K562 (cell line): Measurements from ENCODE around the gene POMP. TPM values are rescaled to one million over a fixed set of nuclear protein-coding genes. Genes with fewer than 3 reads are reported as not detected.

Experiments
- ATAC-seq: fragments of 200-7000 bp; cut with Tn5 transposase; 3 replicates; pipeline ENCODE4 v1.9.1; 2020; ENCODE audit warnings: moderate library complexity
- BruUV-seq: library from RNA; stranded (reverse); fragments of 400-500 nt; replicated peaks from 2 replicates; lab custom pipeline; 2021; lab: Mats Ljungman, UMichigan
- CTCF ChIA-PET: fragments of 300-600 bp; formaldehyde crosslinking; extraction: SDS; loops from one replicate; lab custom pipeline; 2021; ENCODE audit warnings: low intra/inter-chr PET ratio; lab: Yijun Ruan, JAX
- POLR2A ChIA-PET: fragments of 300-600, 350-650 bp; sonication (Branson Sonifier 250); formaldehyde crosslinking; extraction: SDS; loops from one replicate; lab custom pipeline; 2021; ENCODE audit warnings: antibody characterized with exemption, inconsistent platforms; lab: Yijun Ruan, JAX
- DNase-seq, 4 experiments: peaks; one replicate each; pipeline versions ENCODE4 v3.0.0 to v3.0.0-alpha.2; 2011 to 2018; ENCODE audit warnings: low spot score in 3 of 4, mixed read lengths in 3 of 4; ENCODE audit errors: extremely low read depth in 1 of 4
- FAIRE-seq: peaks from 2 replicates; lab custom pipeline; 2011; peaks lifted over from hg19 to GRCh38; lab: Jason Lieb, UNC
- H2AFZ ChIP-seq: 2 replicates; pipeline ENCODE4 v1.6.0; 2011; ENCODE audit warnings: low read depth, low read length, control low read depth, inconsistent platforms
- H3K27ac ChIP-seq: fragments of 200-600 bp; 3 replicates; pipeline ENCODE4 v1.8.0; 2011; ENCODE audit warnings: low read depth, mild to moderate bottlenecking, control low read depth, inconsistent platforms, low read length, moderate library complexity, mixed read lengths; ENCODE audit errors: extremely low read depth
- H3K27me3 ChIP-seq, 2 experiments: fragments of 300-600 bp in 1 of 2; 2 replicates in 1 of 2; 3 replicates in 1 of 2; pipeline versions ENCODE4 v1.6.0 to v1.8.0; 2011; ENCODE audit warnings: inconsistent platforms in 2 of 2, low read length in 2 of 2, mild to moderate bottlenecking in 1 of 2, mixed read lengths in 1 of 2, moderate library complexity in 1 of 2; ENCODE audit not compliant: control insufficient read depth in 2 of 2, insufficient read depth in 2 of 2
- H3K36me3 ChIP-seq: fragments of 300-600 bp; 3 replicates; pipeline ENCODE4 v1.8.0; 2011; ENCODE audit warnings: mild to moderate bottlenecking, low read length, inconsistent platforms; ENCODE audit not compliant: control insufficient read depth, insufficient read depth
- H3K4me1 ChIP-seq, 2 experiments: fragments of 200-600 bp in 1 of 2; replicated peaks in 1 of 2; 2 replicates in 1 of 2; 3 replicates in 1 of 2; pipeline versions ENCODE4 v1.5.1 to v1.8.0; 2011; ENCODE audit warnings: inconsistent platforms in 2 of 2, low read length in 2 of 2, mild to moderate bottlenecking in 1 of 2, mixed read lengths in 1 of 2, moderate library complexity in 1 of 2; ENCODE audit not compliant: control insufficient read depth in 2 of 2, insufficient read depth in 2 of 2
- H3K4me2 ChIP-seq: 2 replicates; pipeline ENCODE4 v1.6.1; 2011; ENCODE audit warnings: low read length, control low read depth, inconsistent platforms, mixed read lengths; ENCODE audit not compliant: insufficient read depth
- H3K4me3 ChIP-seq: fragments of 200-600 bp; sonication (generic), shearing (Covaris generic); 2 replicates; pipeline ENCODE4 v1.5.1; 2016; ENCODE audit warnings: control low read depth, inconsistent platforms
- H3K79me2 ChIP-seq: fragments of 200-600 bp; 3 replicates; pipeline ENCODE4 v1.8.0; 2011; ENCODE audit warnings: low read length, inconsistent platforms; ENCODE audit not compliant: control insufficient read depth, insufficient read depth
- H3K9ac ChIP-seq, 2 experiments: 2 replicates each; pipeline versions ENCODE4 v1.6.0 to v1.6.1; 2011; ENCODE audit warnings: low read depth in 2 of 2, low read length in 2 of 2, control low read depth in 1 of 2, inconsistent platforms in 1 of 2, mild to moderate bottlenecking in 1 of 2, mixed read lengths in 1 of 2; ENCODE audit not compliant: insufficient read depth in 1 of 2
- H3K9me1 ChIP-seq: one replicate; pipeline ENCODE4 v1.6.0; 2011; ENCODE audit warnings: inconsistent platforms, mild to moderate bottlenecking, low read length, moderate library complexity; ENCODE audit not compliant: control insufficient read depth, insufficient read depth
- H3K9me3 ChIP-seq: replicated peaks from 2 replicates; pipeline ENCODE4 v1.5.1; 2011; ENCODE audit warnings: low read depth, low read length, inconsistent platforms; ENCODE audit not compliant: control insufficient read depth, insufficient read depth
- H4K20me1 ChIP-seq: replicated peaks from 2 replicates; pipeline ENCODE4 v1.6.1; 2011; ENCODE audit warnings: low read length, inconsistent platforms, mixed read lengths; ENCODE audit not compliant: control insufficient read depth, insufficient read depth
- NRF1 ChIP-seq, 2 experiments: fragments of 450-650 bp; IDR thresholded peaks in 1 of 2; conservative IDR thresholded peaks in 1 of 2; 2 replicates each; pipeline ENCODE4 v1.6.1; 2014; ENCODE audit warnings: mild to moderate bottlenecking in 2 of 2
- RCOR1 ChIP-seq, 2 experiments: IDR thresholded peaks; 2 replicates each; pipeline ENCODE4 v1.6.1; 2012; ENCODE audit warnings: low read depth in 2 of 2, low read length in 2 of 2, borderline replicate concordance in 1 of 2, improper control_type of control experiment in 1 of 2
- ZNF184 ChIP-seq: sonication (generic); formaldehyde crosslinking; IDR thresholded peaks from 2 replicates; pipeline ENCODE4 v1.5.0; 2020; ENCODE audit warnings: missing genetic modification reagents
- WGBS: fragments of 100-300 bp; shearing (Covaris generic); methylation state at CpG from one replicate; pipeline ENCODE4 v1.1.6; 2016; ENCODE audit warnings: low coverage, mixed read lengths; ENCODE audit not compliant: insufficient coverage; ENCODE audit errors: missing lambda C conversion rate; 5-methylcytosine and 5-hydroxymethylcytosine counted together
- in situ Hi-C: fragments of 300-500 bp; cut with MboI; formaldehyde crosslinking; loops from 4 replicates; pipeline ENCODE4 v1.15.0; 2018; ENCODE audit warnings: inconsistent platforms, mixed read lengths
- intact Hi-C: fragments of 100-400 bp; cut with micrococcal nuclease; formaldehyde crosslinking; loops from 2 replicates; pipeline ENCODE4 v1.14.2; 2022
- polyA plus RNA-seq, 8 experiments: library from polyadenylated mRNA; depleted of rRNA in 4 of 8; stranded (reverse) in 5 of 8; unstranded in 3 of 8; fragments of >200 nt; fragmentation: Nextera tagmentation in 2 of 8; fragmentation: Illumina TruSeq in 1 of 8; extraction: Ambion mirVana in 2 of 8; extraction: Trizol in 1 of 8; gene quantifications; 2 replicates each; pipeline versions ENCODE4 v1.2.1 to v1.2.3, GENCODE V29; 2011 to 2014; ENCODE audit warnings: inconsistent platforms in 1 of 8, missing spikeins in 1 of 8
- total RNA-seq, 7 experiments: library from RNA; depleted of rRNA in 6 of 7; stranded (reverse); fragments of >200 nt in 6 of 7; fragmentation: Illumina TruSeq in 2 of 7; extraction: Trizol in 2 of 7; gene quantifications; 2 replicates each; pipeline versions ENCODE4 v1.2.1 to v1.2.3, GENCODE V29; 2011 to 2021; ENCODE audit warnings: low replicate concordance in 1 of 7
- TF ChIP-seq, protein P1 (sequence below): fragments of 450-650 bp; IDR thresholded peaks from 2 replicates; pipeline ENCODE4 v1.6.1; 2016; ENCODE audit warnings: mild to moderate bottlenecking
- TF ChIP-seq, protein P2 (sequence below): fragments of 250-450 bp; sonication (Bioruptor Pico); IDR thresholded peaks from 2 replicates; pipeline ENCODE4 v1.5.1; 2021; ENCODE audit warnings: mild to moderate bottlenecking
- TF ChIP-seq, protein P3 (sequence below): fragments of 450-650 bp; IDR thresholded peaks from 2 replicates; pipeline ENCODE4 v1.6.1; 2018; ENCODE audit not compliant: partially characterized antibody

POMP gene
- total and polyA plus RNA-seq, 9 of the 15 experiments (the other 6 are each of a cell fraction or from before 2014, with no cell fraction given) = 69.2 to 647 (median 118) TPM

DNA sequence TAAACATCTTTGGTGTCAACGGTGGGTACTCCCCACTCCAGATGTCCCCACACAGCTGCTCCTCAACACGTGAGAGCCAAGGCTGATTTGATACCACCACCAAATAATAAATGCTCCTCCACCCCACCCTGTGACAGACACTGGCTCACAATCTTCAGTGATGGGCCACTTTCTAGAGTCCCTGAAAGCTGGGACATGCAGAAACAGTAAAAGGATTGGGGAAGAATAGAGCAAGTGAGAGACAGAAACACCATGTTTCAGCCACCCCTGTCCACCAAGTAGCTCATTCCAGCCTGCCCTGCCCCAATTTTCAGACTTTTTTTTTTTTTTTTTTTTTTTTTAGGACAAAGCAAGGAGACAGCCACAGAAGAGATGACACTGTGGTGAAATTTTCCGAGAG is 58.2 kb downstream of the POMP start:
- H3K4me2 ChIP-seq = no peak overlapping the region
- FAIRE-seq (no peak), DNase-seq (no peak), ATAC-seq (no peak)
- no peak overlapping the region for H3K4me3 ChIP-seq
- BruUV-seq = no TSS peak
- H3K79me2 ChIP-seq = no peaks in the 10 kb centered on the region
- no peak overlapping the region for H3K9ac ChIP-seq
- WGBS = 10% methylated on average over 2 of the region's 3 CpGs
- H4K20me1 ChIP-seq = no peaks in the 10 kb centered on the region
- H3K4me1 ChIP-seq = peaks cover 0 to 11% of the 10 kb centered on the region in 2 experiments; a peak in 3 of 5 replicates
- H3K27me3 ChIP-seq = no peaks in the 10 kb centered on the region; a peak in 1 of 5 replicates
- in situ Hi-C loops = no loop called here
- no peaks in the 10 kb centered on the region for H3K9me3 ChIP-seq
- TF ChIP-seq, protein P1, sequence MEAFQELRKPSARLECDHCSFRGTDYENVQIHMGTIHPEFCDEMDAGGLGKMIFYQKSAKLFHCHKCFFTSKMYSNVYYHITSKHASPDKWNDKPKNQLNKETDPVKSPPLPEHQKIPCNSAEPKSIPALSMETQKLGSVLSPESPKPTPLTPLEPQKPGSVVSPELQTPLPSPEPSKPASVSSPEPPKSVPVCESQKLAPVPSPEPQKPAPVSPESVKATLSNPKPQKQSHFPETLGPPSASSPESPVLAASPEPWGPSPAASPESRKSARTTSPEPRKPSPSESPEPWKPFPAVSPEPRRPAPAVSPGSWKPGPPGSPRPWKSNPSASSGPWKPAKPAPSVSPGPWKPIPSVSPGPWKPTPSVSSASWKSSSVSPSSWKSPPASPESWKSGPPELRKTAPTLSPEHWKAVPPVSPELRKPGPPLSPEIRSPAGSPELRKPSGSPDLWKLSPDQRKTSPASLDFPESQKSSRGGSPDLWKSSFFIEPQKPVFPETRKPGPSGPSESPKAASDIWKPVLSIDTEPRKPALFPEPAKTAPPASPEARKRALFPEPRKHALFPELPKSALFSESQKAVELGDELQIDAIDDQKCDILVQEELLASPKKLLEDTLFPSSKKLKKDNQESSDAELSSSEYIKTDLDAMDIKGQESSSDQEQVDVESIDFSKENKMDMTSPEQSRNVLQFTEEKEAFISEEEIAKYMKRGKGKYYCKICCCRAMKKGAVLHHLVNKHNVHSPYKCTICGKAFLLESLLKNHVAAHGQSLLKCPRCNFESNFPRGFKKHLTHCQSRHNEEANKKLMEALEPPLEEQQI = no peak
- TF ChIP-seq, protein P2, sequence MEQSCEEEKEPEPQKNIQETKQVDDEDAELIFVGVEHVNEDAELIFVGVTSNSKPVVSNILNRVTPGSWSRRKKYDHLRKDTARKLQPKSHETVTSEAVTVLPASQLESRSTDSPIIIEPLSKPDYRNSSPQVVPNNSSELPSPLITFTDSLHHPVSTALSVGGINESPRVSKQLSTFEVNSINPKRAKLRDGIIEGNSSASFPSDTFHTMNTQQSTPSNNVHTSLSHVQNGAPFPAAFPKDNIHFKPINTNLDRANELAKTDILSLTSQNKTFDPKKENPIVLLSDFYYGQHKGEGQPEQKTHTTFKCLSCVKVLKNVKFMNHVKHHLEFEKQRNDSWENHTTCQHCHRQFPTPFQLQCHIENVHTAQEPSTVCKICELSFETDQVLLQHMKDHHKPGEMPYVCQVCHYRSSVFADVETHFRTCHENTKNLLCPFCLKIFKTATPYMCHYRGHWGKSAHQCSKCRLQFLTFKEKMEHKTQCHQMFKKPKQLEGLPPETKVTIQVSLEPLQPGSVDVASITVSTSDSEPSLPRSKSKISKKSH (CRISPR knock-in tag) = no peak
- TF ChIP-seq RCOR1 (IDR thresholded peaks at IDR 0.05; ENCODE audit: borderline replicate concordance in 1 of 2, low read depth in 2 of 2, low read length in 2 of 2) (no peak), ZNF184 (no peak), NRF1 (conservative IDR thresholded peaks at IDR 0.05 in 1 of 2, IDR thresholded peaks at IDR 0.05 in 1 of 2) (no peak)
- TF ChIP-seq, protein P3, sequence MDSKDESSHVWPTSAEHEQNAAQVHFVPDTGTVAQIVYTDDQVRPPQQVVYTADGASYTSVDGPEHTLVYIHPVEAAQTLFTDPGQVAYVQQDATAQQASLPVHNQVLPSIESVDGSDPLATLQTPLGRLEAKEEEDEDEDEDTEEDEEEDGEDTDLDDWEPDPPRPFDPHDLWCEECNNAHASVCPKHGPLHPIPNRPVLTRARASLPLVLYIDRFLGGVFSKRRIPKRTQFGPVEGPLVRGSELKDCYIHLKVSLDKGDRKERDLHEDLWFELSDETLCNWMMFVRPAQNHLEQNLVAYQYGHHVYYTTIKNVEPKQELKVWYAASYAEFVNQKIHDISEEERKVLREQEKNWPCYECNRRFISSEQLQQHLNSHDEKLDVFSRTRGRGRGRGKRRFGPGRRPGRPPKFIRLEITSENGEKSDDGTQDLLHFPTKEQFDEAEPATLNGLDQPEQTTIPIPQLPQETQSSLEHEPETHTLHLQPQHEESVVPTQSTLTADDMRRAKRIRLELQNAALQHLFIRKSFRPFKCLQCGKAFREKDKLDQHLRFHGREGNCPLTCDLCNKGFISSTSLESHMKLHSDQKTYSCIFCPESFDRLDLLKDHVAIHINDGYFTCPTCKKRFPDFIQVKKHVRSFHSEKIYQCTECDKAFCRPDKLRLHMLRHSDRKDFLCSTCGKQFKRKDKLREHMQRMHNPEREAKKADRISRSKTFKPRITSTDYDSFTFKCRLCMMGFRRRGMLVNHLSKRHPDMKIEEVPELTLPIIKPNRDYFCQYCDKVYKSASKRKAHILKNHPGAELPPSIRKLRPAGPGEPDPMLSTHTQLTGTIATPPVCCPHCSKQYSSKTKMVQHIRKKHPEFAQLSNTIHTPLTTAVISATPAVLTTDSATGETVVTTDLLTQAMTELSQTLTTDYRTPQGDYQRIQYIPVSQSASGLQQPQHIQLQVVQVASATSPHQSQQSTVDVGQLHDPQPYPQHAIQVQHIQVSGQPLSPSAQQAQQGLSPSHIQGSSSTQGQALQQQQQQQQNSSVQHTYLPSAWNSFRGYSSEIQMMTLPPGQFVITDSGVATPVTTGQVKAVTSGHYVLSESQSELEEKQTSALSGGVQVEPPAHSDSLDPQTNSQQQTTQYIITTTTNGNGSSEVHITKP = peak; percentile 66
- no peaks in the 10 kb centered on the region for H3K36me3 ChIP-seq
- ChIA-PET CTCF (no interaction called here), POLR2A (interaction anchor here (0.6 to 1.6 kb wide), 2 partner anchors 12 to 1416 kb away, joined by 3 to 5 read pairs; no protein-coding TSS in a partner anchor)
- no peaks in the 10 kb centered on the region for H3K9me1 ChIP-seq
- intact Hi-C loops = no loop called here
- H3K27ac ChIP-seq = no peak overlapping the region
- H2AFZ ChIP-seq = no peak overlapping the region
